CD14-positive monocyte (primary cell): ENCODE measurements around the gene RNF213. TPM values are rescaled to one million over a fixed set of nuclear protein-coding genes. Genes with fewer than 3 reads are reported as not detected.
A peak's percentile ranks its signal among the peaks of the same experiment; 100 is the strongest.

Experiments used
- DNase-seq, 3 donors: peaks; one replicate each; pipeline ENCODE4 v3.0.0-alpha.2; 2011 to 2022
- H2AFZ ChIP-seq: 2 replicates; pipeline ENCODE4 v1.6.0; 2012; ENCODE audit warnings: mild to moderate bottlenecking, low read depth, low read length, inconsistent platforms; ENCODE audit not compliant: insufficient read depth, poor library complexity, severe bottlenecking
- H3K27ac ChIP-seq, 2 donors: 1 replicate in 1 of 2; 2 replicates in 1 of 2; pipeline ENCODE4 v1.5.1; 2012 to 2013; ENCODE audit warnings: low read length in 2 of 2, control low read depth in 1 of 2, inconsistent platforms in 1 of 2, low read depth in 1 of 2, mild to moderate bottlenecking in 1 of 2
- H3K27me3 ChIP-seq, 2 donors: one replicate each; pipeline versions ENCODE4 v1.6.0 to v1.6.1; 2011 to 2013; ENCODE audit warnings: low read length in 2 of 2; ENCODE audit not compliant: control insufficient read depth in 2 of 2, insufficient read depth in 2 of 2
- H3K36me3 ChIP-seq, 2 donors: replicated peaks in 1 of 2; 1 replicate in 1 of 2; 2 replicates in 1 of 2; pipeline versions ENCODE4 v1.5.1 to v1.6.1; 2012 to 2013; ENCODE audit warnings: low read length in 2 of 2, control low read depth in 1 of 2, inconsistent platforms in 1 of 2, mild to moderate bottlenecking in 1 of 2; ENCODE audit not compliant: insufficient read depth in 2 of 2, control insufficient read depth in 1 of 2
- H3K4me1 ChIP-seq, 2 donors: 1 replicate in 1 of 2; 2 replicates in 1 of 2; pipeline versions ENCODE4 v1.5.1 to v1.6.1; 2012 to 2013; ENCODE audit warnings: low read length in 2 of 2, control low read depth in 1 of 2, inconsistent platforms in 1 of 2, mild to moderate bottlenecking in 1 of 2, moderate library complexity in 1 of 2; ENCODE audit not compliant: insufficient read depth in 2 of 2, control insufficient read depth in 1 of 2
- H3K4me2 ChIP-seq: replicated peaks from 2 replicates; pipeline ENCODE3; 2012; ENCODE audit warnings: low read length, moderate library complexity, mild to moderate bottlenecking; ENCODE audit not compliant: poor library complexity, severe bottlenecking; ENCODE audit errors: extremely low read depth
- H3K4me3 ChIP-seq, 3 experiments: fragments of 200-600 bp in 1 of 3; sonication (generic) in 1 of 3; replicated peaks in 1 of 3; 1 replicate in 2 of 3; 2 replicates in 1 of 3; pipeline ENCODE4 v1.5.1; 2011 to 2013; ENCODE audit warnings: low read length in 3 of 3, mild to moderate bottlenecking in 3 of 3, control low read depth in 2 of 3, low read depth in 2 of 3, inconsistent platforms in 1 of 3, moderate library complexity in 1 of 3
- H3K79me2 ChIP-seq: 2 replicates; pipeline ENCODE4 v1.6.0; 2012; ENCODE audit warnings: mild to moderate bottlenecking, control low read depth, inconsistent platforms, low read length, moderate library complexity; ENCODE audit not compliant: insufficient read depth
- H3K9ac ChIP-seq: 2 replicates; pipeline ENCODE4 v1.6.0; 2017; ENCODE audit warnings: low read length, mild to moderate bottlenecking; ENCODE audit not compliant: insufficient read depth, poor library complexity, severe bottlenecking
- H3K9me3 ChIP-seq, 2 donors: replicated peaks in 1 of 2; 1 replicate in 1 of 2; 2 replicates in 1 of 2; pipeline versions ENCODE4 v1.5.1 to v1.6.1; 2012 to 2013; ENCODE audit warnings: low read length in 2 of 2, control low read depth in 1 of 2; ENCODE audit not compliant: control insufficient read depth in 1 of 2, insufficient read depth in 1 of 2
- H4K20me1 ChIP-seq: 2 replicates; pipeline ENCODE4 v1.6.0; 2012; ENCODE audit warnings: mild to moderate bottlenecking, low read length, control low read depth, moderate library complexity; ENCODE audit not compliant: insufficient read depth
- H3K27ac Mint-ChIP-seq, 7 donors: one replicate each; pipeline ENCODE4 v1.8.0; 2020; ENCODE audit warnings: mild to moderate bottlenecking in 7 of 7, mixed read lengths in 7 of 7, moderate library complexity in 6 of 7, inconsistent platforms in 2 of 7
- H3K27me3 Mint-ChIP-seq, 3 donors: one replicate each; pipeline ENCODE4 v1.8.0; 2021 to 2022; ENCODE audit warnings: low read depth in 3 of 3, mild to moderate bottlenecking in 3 of 3, mixed read lengths in 3 of 3, moderate library complexity in 3 of 3, inconsistent platforms in 1 of 3
- H3K36me3 Mint-ChIP-seq, 2 donors: one replicate each; pipeline ENCODE4 v1.8.0; 2020; ENCODE audit warnings: mixed read lengths in 2 of 2, inconsistent platforms in 1 of 2, mild to moderate bottlenecking in 1 of 2
- H3K4me1 Mint-ChIP-seq: one replicate; pipeline ENCODE4 v1.8.0; 2020; ENCODE audit warnings: mild to moderate bottlenecking, mixed read lengths
- H3K4me3 Mint-ChIP-seq, 2 donors: one replicate each; pipeline ENCODE4 v1.8.0; 2020; ENCODE audit warnings: mild to moderate bottlenecking in 2 of 2, mixed read lengths in 2 of 2, moderate library complexity in 1 of 2
- H3K9me3 Mint-ChIP-seq, 7 donors: one replicate each; pipeline ENCODE4 v1.8.0; 2020 to 2022; ENCODE audit warnings: mixed read lengths in 7 of 7, mild to moderate bottlenecking in 6 of 7, moderate library complexity in 6 of 7, inconsistent platforms in 2 of 7
- CTCF ChIP-seq: fragments of 200-600 bp; IDR thresholded peaks from one replicate; pipeline ENCODE4 v1.8.0; 2022; ENCODE audit warnings: antibody characterized with exemption, mild to moderate bottlenecking
- WGBS: methylation state at CpG from one replicate; pipeline ENCODE4 v1.1.5; 2013; ENCODE audit warnings: missing lambda C conversion rate; ENCODE audit not compliant: insufficient coverage; 5-methylcytosine and 5-hydroxymethylcytosine counted together
- intact Hi-C, 2 donors: fragments of 100-400 bp; cut with micrococcal nuclease; formaldehyde crosslinking; loops; one replicate each; pipeline versions ENCODE4 v1.15.0 to v1.15.1; 2023
- polyA plus RNA-seq, 3 donors: library from polyadenylated mRNA; depleted of rRNA in 1 of 3; unstranded in 2 of 3; stranded (reverse) in 1 of 3; fragments of 300-500 nt in 2 of 3; fragments of >200 nt in 1 of 3; fragmentation: Illumina TruSeq in 2 of 3; gene quantifications; 1 replicate in 2 of 3; 2 replicates in 1 of 3; pipeline ENCODE4 v1.2.3, GENCODE V29; 2012 to 2021

The RNF213 gene
- polyA plus RNA-seq, 3 donors: 10.3 to 196 (median 18.1) TPM

- H4K20me1 ChIP-seq: peaks cover 98% of the 10 kb centered on the region
- H3K27me3 ChIP-seq: no peaks in the 10 kb centered on the region
- Mint-ChIP-seq H3K36me3 (peaks cover 98 to 100% of the 10 kb centered on the region in 2 donors), H3K27me3 (no peaks in the 10 kb centered on the region), H3K27ac (peak overlapping the region in 1 of 7 donors; percentile 58), H3K4me1 (no peaks in the 10 kb centered on the region), H3K9me3 (peaks cover 0 to 1% (median 0%) of the 10 kb centered on the region in 7 donors), H3K4me3 (no peak overlapping the region)
- no peak overlapping the region for H2AFZ ChIP-seq
- H3K9me3 ChIP-seq: no peaks in the 10 kb centered on the region
- no peak overlapping the region for H3K9ac ChIP-seq
- DNase-seq: no peak
- H3K4me2 ChIP-seq: no peak overlapping the region
- peaks cover 100% of the 10 kb centered on the region in 2 donors for H3K36me3 ChIP-seq
- H3K79me2 ChIP-seq: no peaks in the 10 kb centered on the region
- H3K27ac ChIP-seq: no peak overlapping the region
- no peak for TF ChIP-seq CTCF
- H3K4me3 ChIP-seq: no peak overlapping the region
- WGBS: 80% methylated on average over 19 of the region's 19 CpGs
- intact Hi-C loops: no loop called here
- H3K4me1 ChIP-seq: no peaks in the 10 kb centered on the region
These were observed 88.5 kb downstream of the RNF213 start for GRCh38 chr17:80349151-80349651.

- Histone ChIP-seq H3K4me1 (no peaks in the 10 kb centered on the region), H3K4me3 (no peak overlapping the region), H3K79me2 (no peaks in the 10 kb centered on the region), H3K36me3 (peaks cover 100% of the 10 kb centered on the region in 2 donors), H3K27ac (no peak overlapping the region), H3K9me3 (no peaks in the 10 kb centered on the region), H4K20me1 (peaks cover 98% of the 10 kb centered on the region), H3K9ac (no peak overlapping the region), H2AFZ (no peak overlapping the region), H3K4me2 (no peak overlapping the region), H3K27me3 (no peaks in the 10 kb centered on the region)
- Mint-ChIP-seq H3K4me3 (no peak overlapping the region), H3K27me3 (no peaks in the 10 kb centered on the region), H3K27ac (peak overlapping the region in 1 of 7 donors; percentile 38), H3K4me1 (no peaks in the 10 kb centered on the region), H3K9me3 (peaks cover 0 to 1% (median 0%) of the 10 kb centered on the region in 7 donors), H3K36me3 (peaks cover 99 to 100% of the 10 kb centered on the region in 2 donors)
- WGBS: 97% methylated on average over 15 of the region's 18 CpGs
- DNase-seq: no peak
- intact Hi-C loops: no loop called here
- TF ChIP-seq CTCF: no peak
These were observed 89.1 kb downstream of the RNF213 start for GRCh38 chr17:80349751-80350150.
